Small intestine (tissue), 7 donors: ENCODE measurements around the gene SRD5A2. TPM values are rescaled to one million over a fixed set of nuclear protein-coding genes. Genes with fewer than 3 reads are reported as not detected.

Experiments
- DNase-seq, 2 donors: peaks; one replicate each; pipeline versions ENCODE4 v3.0.0 to v3.0.0-alpha.2; 2013
- FAIRE-seq: peaks from 2 replicates; lab custom pipeline; 2012; peaks lifted over from hg19 to GRCh38; lab: Jason Lieb, UNC
- H3K27ac ChIP-seq, 3 donors: one replicate each; pipeline ENCODE4 v1.5.1; 2013; ENCODE audit warnings: low read length in 2 of 3, mild to moderate bottlenecking in 2 of 3, control low read depth in 1 of 3, inconsistent platforms in 1 of 3, low read depth in 1 of 3, moderate library complexity in 1 of 3
- H3K27me3 ChIP-seq, 3 donors: one replicate each; pipeline ENCODE4 v1.6.1; 2013; ENCODE audit warnings: low read length in 3 of 3, inconsistent platforms in 1 of 3; ENCODE audit not compliant: control insufficient read depth in 3 of 3, insufficient read depth in 3 of 3
- H3K36me3 ChIP-seq, 3 donors: one replicate each; pipeline ENCODE4 v1.6.1; 2013; ENCODE audit warnings: low read length in 3 of 3, inconsistent platforms in 1 of 3, low read depth in 1 of 3, mild to moderate bottlenecking in 1 of 3, moderate library complexity in 1 of 3; ENCODE audit not compliant: control insufficient read depth in 3 of 3, insufficient read depth in 2 of 3
- H3K4me1 ChIP-seq, 3 donors: one replicate each; pipeline ENCODE4 v1.6.1; 2013; ENCODE audit warnings: low read length in 2 of 3, inconsistent platforms in 1 of 3, low read depth in 1 of 3, mild to moderate bottlenecking in 1 of 3, moderate library complexity in 1 of 3; ENCODE audit not compliant: control insufficient read depth in 3 of 3, insufficient read depth in 2 of 3
- H3K4me3 ChIP-seq, 3 donors: one replicate each; pipeline ENCODE4 v1.5.1; 2013; ENCODE audit warnings: low read length in 3 of 3, control low read depth in 1 of 3, inconsistent platforms in 1 of 3, low read depth in 1 of 3, mild to moderate bottlenecking in 1 of 3, moderate library complexity in 1 of 3
- H3K9me3 ChIP-seq, 2 donors: one replicate each; pipeline ENCODE4 v1.6.1; 2013; ENCODE audit warnings: low read depth in 1 of 2, low read length in 1 of 2; ENCODE audit not compliant: control insufficient read depth in 2 of 2, insufficient read depth in 1 of 2
- WGBS, 3 donors: extraction: QIAGEN DNeasy Blood & Tissue Kit; methylation state at CpG; one replicate each; pipeline ENCODE4 v1.1.7; 2013; 5-methylcytosine and 5-hydroxymethylcytosine counted together
- polyA plus RNA-seq, 4 donors: library from polyadenylated mRNA; stranded (reverse) in 3 of 4; unstranded in 1 of 4; fragments of 200-250 nt in 3 of 4; fragments of 120-200 nt in 1 of 4; gene quantifications; one replicate each; pipeline versions ENCODE4 v1.2.1 to v1.2.3, GENCODE V29; 2013
- donor health status: healthy with polysubstance abuse.
- donor health status: control.
- donor health status: control.
- donor health status: Bipolar disorder and iron deficiency.
- donor health status: healthy.

SRD5A2 gene
- polyA plus RNA-seq, 4 donors = 0.89 TPM; not detected in 3

GRCh38 chr2:31474296-31474695 lies 106.4 kb downstream of the SRD5A2 start:
- H3K27me3 ChIP-seq = no peaks in the 10 kb centered on the region
- H3K9me3 ChIP-seq = peaks cover 0 to 16% of the 10 kb centered on the region in 2 donors
- no peak for FAIRE-seq
- H3K36me3 ChIP-seq = no peaks in the 10 kb centered on the region
- H3K4me3 ChIP-seq = no peak overlapping the region
- DNase-seq = peak in 1 of 2 donors; percentile 68
- peak overlapping the region in 1 of 3 donors; percentile 38 for H3K27ac ChIP-seq
- 0 to 30% (median 18%) methylated on average over 1 of the region's 1 CpG for WGBS, 3 donors
- H3K4me1 ChIP-seq = peaks cover 0 to 41% (median 3%) of the 10 kb centered on the region in 3 donors

Other genes starting within 250 kb of the SRD5A2 start
- 100 to 1,000 TPM in 1 of 4 donors, 10 to 100 TPM in 3; 29.8 to 115 (median 37.2) TPM for gene XDH, start 166.2 kb downstream of the SRD5A2 start, polyA plus RNA-seq